NB4 (cell line): ENCODE measurements around the gene SPAG4.

Source experiments
- CTCF ChIP-seq: IDR thresholded peaks from one replicate; pipeline ENCODE4 v1.5.1; 2012; ENCODE audit warnings: low read depth, low read length
- MYC ChIP-seq: IDR thresholded peaks from 2 replicates; pipeline ENCODE4 v1.6.1; 2011; ENCODE audit warnings: low read depth, low read length
- POLR2A ChIP-seq: IDR thresholded peaks from 2 replicates; pipeline ENCODE4 v1.6.1; 2011; ENCODE audit warnings: mild to moderate bottlenecking; ENCODE audit not compliant: insufficient read length; ENCODE audit errors: extremely low read depth

- no peak for TF ChIP-seq CTCF
- TF ChIP-seq POLR2A, result no peak
- no peak for TF ChIP-seq MYC
These were observed 23.1 kb downstream of the SPAG4 start for GRCh38 chr20:35638751-35639150.
